NCI-H345 treated with DMSO at 0.1 percent for 48 hours (cell line): ENCODE data around the gene ZNF740.

Experiments used
- DNase-seq: peaks from one replicate; lab custom pipeline; 2025; ENCODE audit not compliant: unreplicated experiment; lab: John Stamatoyannopoulos, UW

ZNF740 gene

DNA sequence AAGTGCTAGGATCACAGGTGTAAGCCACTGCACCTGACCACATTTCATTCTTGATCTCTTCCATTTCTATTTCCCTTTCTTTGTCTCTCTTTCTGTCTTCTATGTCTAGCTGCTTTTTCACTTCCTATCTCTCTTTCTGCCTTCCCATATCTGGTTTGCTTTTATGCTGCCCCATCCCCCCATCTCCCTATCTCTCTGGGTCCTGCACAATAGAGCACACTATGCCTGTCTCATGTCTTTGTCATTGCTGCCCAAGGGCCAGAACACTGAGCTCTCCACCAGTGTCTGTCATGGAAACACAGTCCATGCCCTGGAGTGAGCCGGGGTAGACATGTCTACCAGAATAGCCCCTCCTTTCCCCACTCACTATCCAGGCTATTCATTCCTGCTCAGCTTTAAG, 63.8 kb downstream of the ZNF740 start:
- no peak for DNase-seq
